ENCODE results near the gene RNLS.
A peak's percentile ranks its signal among the peaks of the same experiment; 100 is the strongest.
"Not testable (repeated sequence)": the region's sequence is repeated elsewhere in the genome, so short reads cannot be mapped to it uniquely, and the experiment has no call there.

Gene RNLS

GRCh38 chr10:88385601-88386203, 197.4 kb downstream of the RNLS start:
- peak; percentile 52 for DNase-seq

- no peak for DNase-seq
Measured at GRCh38 chr10:88383276-88383675, 199.8 kb downstream of the RNLS start.

- no peak for DNase-seq
Measured at GRCh38 chr10:88382699-88383098, 200.4 kb downstream of the RNLS start.

- no peak for DNase-seq
Measured at GRCh38 chr10:88379575-88379974, 203.5 kb downstream of the RNLS start.

GRCh38 chr10:88377510-88377909, 205.6 kb downstream of the RNLS start:
- DNase-seq: no peak

GRCh38 chr10:88374392-88375175, 208.5 kb downstream of the RNLS start:
- DNase-seq: no peak

GRCh38 chr10:88372881-88373592, 210.1 kb downstream of the RNLS start:
- no peak for DNase-seq

- DNase-seq: no peak
Measured at GRCh38 chr10:88372051-88372715, 210.9 kb downstream of the RNLS start.

- DNase-seq: no peak
Measured at GRCh38 chr10:88370713-88371112, 212.4 kb downstream of the RNLS start.

- DNase-seq: no peak
Measured at GRCh38 chr10:88366772-88367171, 216.3 kb downstream of the RNLS start.

- DNase-seq: no peak
Measured at GRCh38 chr10:88361995-88362807, 220.9 kb downstream of the RNLS start.

- DNase-seq: no peak
Measured at GRCh38 chr10:88361494-88361893, 221.6 kb downstream of the RNLS start.

- DNase-seq: not testable (repeated sequence)
Measured at GRCh38 chr10:88355750-88356149, 227.4 kb downstream of the RNLS start.

- DNase-seq: no peak
Measured at GRCh38 chr10:88347597-88348304, 235.4 kb downstream of the RNLS start.

GRCh38 chr10:88347022-88347421, 236.1 kb downstream of the RNLS start:
- DNase-seq: no peak

GRCh38 chr10:88346144-88346977, 236.8 kb downstream of the RNLS start:
- no peak for DNase-seq

- DNase-seq: no peak
Measured at GRCh38 chr10:88343761-88344484, 239.2 kb downstream of the RNLS start.

GRCh38 chr10:88342733-88343310, 240.3 kb downstream of the RNLS start:
- DNase-seq: no peak

- DNase-seq: no peak
Measured at GRCh38 chr10:88337134-88337533, 246.0 kb downstream of the RNLS start.

- DNase-seq: no peak
Measured at GRCh38 chr10:88336334-88336733, 246.8 kb downstream of the RNLS start.
